T47D (cell line): ENCODE results near the gene UCMA.

Experiments
- DNase-seq, 2 experiments: peaks; one replicate each; pipeline versions ENCODE4 v3.0.0 to v3.0.0-alpha.2; 2011 to 2012; ENCODE audit warnings: low read depth in 1 of 2, low spot score in 1 of 2
- JUND ChIP-seq: IDR thresholded peaks from 2 replicates; pipeline ENCODE4 v1.6.1; 2012; ENCODE audit warnings: low read depth
- in situ Hi-C: cut with HindIII; loops from 2 replicates; pipeline ENCODE4 v1.10.0; 2016; ENCODE audit warnings: low sequenced_read_pairs, low pct_unique_long_range_greater_than_20kb

The UCMA gene

GRCh38 chr10:13193637-13194036 is 40.5 kb downstream of the UCMA start:
- DNase-seq = no peak
- in situ Hi-C loops = no loop called here
- no peak for TF ChIP-seq JUND

DNA sequence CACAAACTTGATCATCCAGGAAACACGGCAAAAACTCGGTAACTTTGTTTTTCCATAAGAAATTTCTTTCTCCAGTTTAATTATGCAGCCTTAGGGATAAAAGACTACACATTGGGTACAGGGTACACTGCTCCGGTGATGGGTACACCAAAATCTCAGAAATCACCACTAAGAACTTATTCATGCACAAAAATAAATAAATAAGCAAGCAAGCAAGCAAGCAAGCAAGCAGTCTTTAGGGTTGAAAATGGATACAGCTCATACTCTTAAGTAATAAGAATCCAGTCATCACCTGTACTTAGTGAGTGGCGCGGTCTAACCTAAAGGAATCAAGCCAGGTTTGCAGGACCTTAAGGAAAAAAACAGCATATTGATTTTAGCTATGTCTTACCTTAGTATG is 42.8 kb downstream of the UCMA start:
- in situ Hi-C loops = no loop called here
- TF ChIP-seq JUND = no peak
- DNase-seq = no peak

GRCh38 chr10:13190816-13191215 is 43.4 kb downstream of the UCMA start:
- in situ Hi-C loops = no loop called here
- no peak for TF ChIP-seq JUND
- DNase-seq = no peak

- in situ Hi-C loops = no loop called here
- no peak for TF ChIP-seq JUND
- no peak for DNase-seq
Measured at GRCh38 chr10:13189961-13190360, 44.2 kb downstream of the UCMA start.

DNA sequence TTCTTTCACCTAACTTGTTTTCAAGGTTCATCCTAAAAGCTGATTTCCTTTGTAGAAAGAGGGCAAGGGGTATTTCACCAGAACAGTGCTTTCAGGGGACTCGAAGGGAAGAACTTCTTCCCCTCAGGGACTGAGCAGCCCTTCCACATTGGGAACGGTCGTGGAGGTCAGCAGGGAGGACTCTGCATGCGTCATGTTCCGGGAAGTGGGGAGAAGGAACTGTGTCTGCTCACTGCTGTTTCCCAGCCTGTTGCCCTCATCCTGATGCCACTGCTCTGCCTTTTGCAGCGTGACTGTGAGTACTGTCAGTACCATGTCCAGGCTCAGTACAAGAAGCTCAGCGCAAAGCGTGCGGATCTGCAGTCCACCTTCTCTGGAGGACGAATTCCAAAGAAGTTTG is 45.6 kb downstream of the UCMA start:
- no peak for DNase-seq
- in situ Hi-C loops = no loop called here
- no peak for TF ChIP-seq JUND

GRCh38 chr10:13187135-13187534 is 47.0 kb downstream of the UCMA start:
- in situ Hi-C loops = no loop called here
- DNase-seq = no peak
- no peak for TF ChIP-seq JUND

GRCh38 chr10:13184730-13185514 is 49.3 kb downstream of the UCMA start:
- in situ Hi-C loops = no loop called here
- TF ChIP-seq JUND = no peak
- peak in 1 of 2 experiments; percentile 9 for DNase-seq

- in situ Hi-C loops = no loop called here
- no peak for TF ChIP-seq JUND
- DNase-seq = no peak
Measured at GRCh38 chr10:13184276-13184675, 49.9 kb downstream of the UCMA start.

GRCh38 chr10:13183625-13184024 is 50.5 kb downstream of the UCMA start:
- in situ Hi-C loops = no loop called here
- no peak for DNase-seq
- TF ChIP-seq JUND = no peak

GRCh38 chr10:13182424-13182823 is 51.8 kb downstream of the UCMA start:
- no peak for TF ChIP-seq JUND
- DNase-seq = no peak
- in situ Hi-C loops = no loop called here

- TF ChIP-seq JUND = no peak
- DNase-seq = no peak
- in situ Hi-C loops = no loop called here
Measured at GRCh38 chr10:13180788-13181187, 53.4 kb downstream of the UCMA start.

- no peak for TF ChIP-seq JUND
- in situ Hi-C loops = no loop called here
- no peak for DNase-seq
Measured at GRCh38 chr10:13173616-13174015, 60.6 kb downstream of the UCMA start.
